ENCODE results near the gene APOA5.
"Not testable (repeated sequence)": the region's sequence is repeated elsewhere in the genome, so short reads cannot be mapped to it uniquely, and the experiment has no call there.

Gene APOA5

GRCh38 chr11:116827461-116827860 lies 35.8 kb upstream of the APOA5 start:
- no peak for DNase-seq (ENCODE audit: low spot score)

- DNase-seq (ENCODE audit: low spot score): no peak
These were observed 35.2 kb upstream of the APOA5 start for GRCh38 chr11:116826751-116827431.

- DNase-seq (ENCODE audit: low spot score): no peak
These were observed 34.4 kb upstream of the APOA5 start for GRCh38 chr11:116825854-116826750.

- DNase-seq (ENCODE audit: low spot score): no peak
These were observed 33.8 kb upstream of the APOA5 start for GRCh38 chr11:116825434-116825833.

- DNase-seq (ENCODE audit: low spot score): no peak
These were observed 31.6 kb upstream of the APOA5 start, which contains the start of gene APOA4 for GRCh38 chr11:116823031-116823843. Gene APOA4, minus strand, starts transcription at chr11:116823304. Its CDS starts 113 bp downstream, at chr11:116823191.

GRCh38 chr11:116822575-116822974 lies 30.9 kb upstream of the APOA5 start:
- no peak for DNase-seq (ENCODE audit: low spot score)

GRCh38 chr11:116821050-116821918 lies 29.6 kb upstream of the APOA5 start:
- no peak for DNase-seq (ENCODE audit: low spot score)

- no peak for DNase-seq (ENCODE audit: low spot score)
These were observed 27.4 kb upstream of the APOA5 start for GRCh38 chr11:116819049-116819448.

- no peak for DNase-seq (ENCODE audit: low spot score)
These were observed 22.8 kb upstream of the APOA5 start for GRCh38 chr11:116814502-116814901.

GRCh38 chr11:116813781-116814471 lies 22.2 kb upstream of the APOA5 start:
- DNase-seq (ENCODE audit: low spot score): no peak

GRCh38 chr11:116813170-116813569 lies 21.5 kb upstream of the APOA5 start:
- no peak for DNase-seq (ENCODE audit: low spot score)

- no peak for DNase-seq (ENCODE audit: low spot score)
These were observed 20.4 kb upstream of the APOA5 start for GRCh38 chr11:116812109-116812508.

GRCh38 chr11:116811194-116811593 lies 19.5 kb upstream of the APOA5 start:
- DNase-seq (ENCODE audit: low spot score): no peak

GRCh38 chr11:116808262-116809175 lies 16.8 kb upstream of the APOA5 start:
- DNase-seq (ENCODE audit: low spot score): no peak

GRCh38 chr11:116807601-116808261 lies 16.1 kb upstream of the APOA5 start:
- no peak for DNase-seq (ENCODE audit: low spot score)

GRCh38 chr11:116804001-116804400 lies 12.3 kb upstream of the APOA5 start:
- DNase-seq (ENCODE audit: low spot score): no peak

GRCh38 chr11:116801662-116802061 lies 10.0 kb upstream of the APOA5 start:
- not testable (repeated sequence) for DNase-seq (ENCODE audit: low spot score)

- no peak for DNase-seq (ENCODE audit: low spot score)
These were observed 8.9 kb upstream of the APOA5 start for GRCh38 chr11:116800610-116801009.

- peak; percentile 34 for DNase-seq (ENCODE audit: low spot score)
These were observed 6.7 kb upstream of the APOA5 start for GRCh38 chr11:116798368-116798767.

Data from activated CD4-positive, alpha-beta T cell treated with anti-CD3 and anti-CD28 coated beads, Interleukin-2, Interleukin-4, amounts not matched to agents 100 ng/mL and 50 ng/mL, durations not matched to agents 16 hours and 8 hours (primary cell).